ENCODE results near the gene TAF4.
"Not testable (repeated sequence)": the region's sequence is repeated elsewhere in the genome, so short reads cannot be mapped to it uniquely, and the experiment has no call there.

Gene TAF4

GRCh38 chr20:62080249-62080990 lies 14.7 kb upstream of the TAF4 start:
- peak; percentile 83 for DNase-seq

GRCh38 chr20:62079166-62079565 lies 13.5 kb upstream of the TAF4 start:
- no peak for DNase-seq

- DNase-seq = no peak
These were observed 7.6 kb upstream of the TAF4 start for GRCh38 chr20:62073323-62073722.

DNA sequence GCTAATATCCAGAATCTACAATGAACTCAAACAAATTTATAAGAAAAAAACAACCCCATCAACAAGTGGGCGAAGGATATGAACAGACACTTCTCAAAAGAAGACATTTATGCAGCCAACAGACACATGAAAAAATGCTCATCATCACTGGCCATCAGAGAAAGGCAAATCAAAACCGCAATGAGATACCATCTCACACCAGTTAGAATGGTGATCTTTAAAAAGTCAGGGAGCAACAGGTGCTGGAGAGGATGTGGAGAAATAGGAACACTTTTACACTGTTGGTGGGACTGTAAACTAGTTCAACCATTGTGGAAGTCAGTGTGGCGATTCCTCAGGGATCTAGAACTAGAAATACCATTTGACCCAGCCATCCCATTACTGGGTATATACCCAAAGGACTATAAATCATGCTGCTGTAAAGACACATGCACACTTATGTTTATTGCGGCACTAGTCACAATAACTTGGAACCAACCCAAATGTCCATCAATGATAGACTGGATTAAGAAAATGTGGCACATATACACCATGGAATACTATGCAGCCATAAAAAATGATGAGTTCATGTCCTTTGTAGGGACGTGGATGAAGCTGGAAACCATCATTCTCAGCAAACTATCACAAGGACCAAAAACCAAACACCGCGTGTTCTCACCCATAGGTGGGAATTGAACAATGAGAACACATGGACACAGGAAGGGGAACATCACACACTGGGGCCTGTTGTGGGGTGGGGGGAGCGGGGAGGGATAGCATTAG lies 6.2 kb upstream of the TAF4 start:
- not testable (repeated sequence) for DNase-seq

DNA sequence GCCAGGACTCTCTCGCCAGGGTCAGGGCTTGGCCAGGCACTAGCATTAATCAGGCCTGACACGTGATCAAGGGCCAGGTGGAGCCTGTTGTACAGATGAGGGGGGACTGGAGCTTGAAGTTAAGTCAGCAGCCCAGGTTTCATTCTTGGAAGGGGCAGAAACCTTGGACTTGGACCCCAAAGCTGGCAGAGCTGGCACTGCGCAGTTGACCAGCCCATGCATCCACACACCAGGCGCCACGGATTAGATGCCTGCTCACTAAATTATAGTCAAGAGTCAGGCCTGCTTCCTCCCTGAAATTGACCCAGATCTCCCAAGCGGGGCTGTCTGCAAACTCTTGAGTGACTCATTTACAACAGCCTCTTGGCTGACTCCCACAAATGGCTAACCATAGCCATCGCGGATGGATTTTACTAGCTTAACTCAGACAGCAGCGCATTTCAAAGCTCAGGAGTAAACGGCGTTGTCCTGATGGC lies 4.1 kb upstream of the TAF4 start:
- no peak for DNase-seq

DNA sequence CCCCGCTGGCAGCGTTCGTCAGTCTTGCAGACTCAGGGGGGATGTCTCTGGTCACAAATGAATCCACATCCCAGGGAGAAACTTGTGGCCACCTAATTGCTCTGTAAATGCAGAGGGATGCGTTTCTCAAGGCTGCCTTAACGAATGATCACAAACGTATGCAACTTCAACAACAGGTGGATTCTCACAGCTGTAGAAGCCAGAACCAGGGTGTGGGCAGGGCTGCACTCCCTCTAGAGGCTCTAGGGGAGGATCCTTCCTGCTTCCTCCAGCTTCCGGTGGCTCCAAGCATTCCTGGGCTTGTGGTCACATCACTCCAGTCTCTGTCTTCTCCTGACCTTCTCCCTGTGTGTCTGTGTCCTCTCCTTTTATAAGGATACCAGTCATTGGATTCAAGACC lies 3.3 kb upstream of the TAF4 start:
- no peak for DNase-seq

GRCh38 chr20:62067547-62068260 lies 2.0 kb upstream of the TAF4 start:
- DNase-seq = no peak

DNA sequence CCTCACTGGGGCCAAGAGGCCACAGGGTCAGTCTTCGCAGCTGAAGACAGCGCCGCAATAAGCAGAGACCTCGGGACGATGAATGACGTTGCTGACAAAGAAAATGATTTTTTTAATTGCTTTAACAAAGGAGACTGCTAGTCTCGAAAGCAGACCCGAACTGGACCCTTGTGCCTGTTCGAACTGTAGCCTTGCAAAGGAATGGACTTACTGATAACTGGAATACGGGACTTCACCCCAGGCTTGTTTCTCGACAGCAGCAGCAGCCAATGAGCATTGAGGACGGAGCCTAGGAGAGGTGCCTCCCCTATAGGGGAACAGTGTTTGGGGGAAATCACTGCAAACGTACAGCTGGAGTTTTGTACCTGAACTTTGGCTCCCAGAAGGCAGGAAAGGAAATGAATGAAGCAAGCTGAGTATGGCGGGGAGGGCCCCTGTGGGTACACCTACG lies 1.3 kb upstream of the TAF4 start:
- peak; percentile 33 for DNase-seq

DNA sequence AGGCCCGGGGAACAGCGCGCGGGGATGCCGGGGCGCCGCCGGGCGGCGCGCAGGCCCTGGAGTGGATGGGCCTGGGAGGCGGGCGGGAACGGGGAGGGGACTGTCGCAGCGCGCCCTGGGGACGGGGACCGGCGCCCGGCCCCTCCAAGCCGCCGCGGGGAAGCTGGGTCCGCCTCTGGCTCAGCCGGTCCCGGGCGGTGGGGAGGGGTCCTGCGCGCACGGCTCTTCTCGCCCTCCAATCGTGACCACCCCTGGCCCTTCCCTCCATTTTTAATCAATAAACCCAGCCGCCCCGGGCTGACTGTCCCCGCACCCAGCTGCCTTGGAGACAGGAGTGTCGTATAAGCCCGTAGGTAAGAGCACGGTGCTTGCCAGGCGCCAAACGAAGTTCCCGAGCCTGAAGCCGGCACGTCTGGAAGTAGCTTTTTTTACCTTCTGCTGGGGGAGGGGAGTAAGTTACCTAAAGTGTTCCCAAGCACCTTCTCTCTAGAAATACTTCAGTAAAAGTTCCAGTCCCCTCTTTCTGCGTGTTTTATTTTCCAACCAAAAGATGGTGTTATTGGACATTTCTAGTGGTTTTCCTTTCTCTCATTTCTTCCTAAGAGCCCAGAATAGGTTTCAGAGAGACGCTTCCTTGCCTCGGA lies 780 bp upstream of the TAF4 start:
- peak; percentile 86 for DNase-seq

- DNase-seq = peak; percentile 23
These were observed 659 bp downstream of the TAF4 start for GRCh38 chr20:62064770-62065673.

DNA sequence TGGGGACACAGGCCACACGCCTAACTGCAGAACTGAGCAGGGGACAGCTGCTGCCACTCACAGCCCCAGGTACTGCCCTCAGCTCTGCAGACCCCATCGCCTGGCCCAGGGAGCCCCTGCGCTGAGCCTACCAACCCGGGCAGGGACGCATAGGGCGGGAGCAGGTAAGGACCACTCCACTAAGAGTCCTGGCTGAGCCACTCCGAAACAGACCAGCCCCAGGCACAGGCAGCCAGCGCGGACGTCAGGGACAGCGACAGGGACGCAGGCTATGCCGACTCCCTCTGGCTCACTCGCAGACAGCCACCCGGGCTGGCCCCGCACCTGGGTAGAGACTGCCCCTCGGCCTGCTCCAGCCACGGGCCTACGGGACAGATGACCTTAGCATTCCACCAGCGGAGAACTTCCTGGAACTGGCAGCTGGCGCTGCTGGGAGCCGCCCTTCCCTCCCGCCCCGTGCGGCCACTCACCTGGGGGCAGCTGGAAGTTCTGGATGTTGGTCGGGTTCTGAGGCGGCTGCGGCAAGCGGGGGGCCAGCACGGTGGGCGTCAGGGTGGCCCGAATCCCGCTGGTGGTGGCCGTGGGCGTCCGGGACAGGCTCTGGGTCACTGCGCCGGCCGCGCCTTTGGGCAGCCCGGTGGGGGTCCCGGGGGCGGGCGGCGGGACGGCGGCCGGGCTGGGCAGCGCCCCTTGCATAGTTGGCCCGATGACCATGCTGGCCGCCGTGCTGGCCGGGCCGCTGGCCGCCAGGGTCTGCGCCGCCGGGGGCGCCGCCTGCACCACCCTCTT lies 1.5 kb downstream of the TAF4 start:
- DNase-seq = no peak

DNA sequence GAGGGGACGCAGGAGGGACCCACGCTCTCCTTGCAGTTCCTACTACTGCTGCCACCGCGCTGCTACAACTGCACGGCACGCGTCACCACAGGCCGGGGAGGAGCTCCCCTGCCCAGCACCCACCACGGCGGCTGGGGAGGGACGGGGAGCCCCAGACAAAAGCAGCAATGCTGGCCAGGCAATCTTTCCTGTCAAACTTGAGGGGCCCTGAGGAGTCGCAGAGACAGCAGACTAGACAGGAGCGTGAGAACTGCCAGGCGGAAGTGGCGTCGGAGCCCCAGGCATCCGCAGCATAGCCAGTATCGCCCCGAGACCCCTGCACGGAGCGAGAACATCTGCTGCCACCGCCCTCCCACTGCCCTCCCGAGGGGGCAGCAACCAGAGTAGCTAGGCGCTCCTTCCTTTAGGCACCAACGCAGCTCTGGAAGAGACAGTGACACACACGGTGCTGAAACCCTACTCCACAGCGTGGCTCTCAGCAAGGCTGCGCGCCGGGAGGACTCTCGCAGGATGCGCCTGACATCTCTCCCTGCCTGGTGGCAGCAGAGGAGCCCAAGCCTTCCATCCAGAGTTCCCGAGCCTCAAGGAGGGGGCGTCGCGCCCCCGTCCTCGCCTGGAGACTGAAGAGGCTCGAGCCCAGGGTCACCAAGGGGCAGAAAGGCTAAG lies 2.2 kb downstream of the TAF4 start:
- DNase-seq = peak; percentile 45

- no peak for DNase-seq
These were observed 2.9 kb downstream of the TAF4 start for GRCh38 chr20:62062661-62063314.

GRCh38 chr20:62061851-62062423 lies 3.7 kb downstream of the TAF4 start:
- DNase-seq = no peak

- no peak for DNase-seq
These were observed 4.8 kb downstream of the TAF4 start for GRCh38 chr20:62060631-62061541.

GRCh38 chr20:62059920-62060630 lies 5.6 kb downstream of the TAF4 start:
- no peak for DNase-seq

DNA sequence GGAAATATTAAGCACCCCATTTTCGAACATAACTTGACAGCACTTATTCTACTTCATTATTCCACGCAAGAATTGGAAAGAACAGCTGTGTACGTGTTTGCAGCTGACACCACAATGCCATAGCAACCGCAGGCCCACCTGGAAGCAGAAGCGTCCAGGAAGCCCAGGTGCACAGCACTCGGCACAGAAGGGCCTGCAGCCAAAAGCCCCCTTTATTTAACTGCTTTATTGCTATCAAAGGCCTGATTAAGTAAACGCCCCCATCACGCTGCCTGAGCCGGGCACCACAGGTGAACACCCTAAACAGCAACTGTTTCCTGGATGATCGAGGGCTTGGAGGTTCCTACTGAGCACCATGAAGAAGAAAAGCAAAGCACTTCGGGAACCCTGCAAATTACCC lies 6.3 kb downstream of the TAF4 start:
- no peak for DNase-seq

GRCh38 chr20:62058941-62059340 lies 6.7 kb downstream of the TAF4 start:
- DNase-seq = no peak

All from NCI-H82 (cell line).